GM12874 (cell line): Measurements from ENCODE around the gene EXD2.

Experiments
- TF ChIP-seq, protein P1 (sequence below): IDR thresholded peaks from 2 replicates; pipeline ENCODE4 v1.5.1; 2011; ENCODE audit warnings: low read depth, mild to moderate bottlenecking, control low read depth, low read length, moderate library complexity; ENCODE audit not compliant: insufficient read depth

EXD2 gene

GRCh38 chr14:69260190-69260860 is 69.0 kb downstream of the EXD2 start:
- TF ChIP-seq, protein P1, sequence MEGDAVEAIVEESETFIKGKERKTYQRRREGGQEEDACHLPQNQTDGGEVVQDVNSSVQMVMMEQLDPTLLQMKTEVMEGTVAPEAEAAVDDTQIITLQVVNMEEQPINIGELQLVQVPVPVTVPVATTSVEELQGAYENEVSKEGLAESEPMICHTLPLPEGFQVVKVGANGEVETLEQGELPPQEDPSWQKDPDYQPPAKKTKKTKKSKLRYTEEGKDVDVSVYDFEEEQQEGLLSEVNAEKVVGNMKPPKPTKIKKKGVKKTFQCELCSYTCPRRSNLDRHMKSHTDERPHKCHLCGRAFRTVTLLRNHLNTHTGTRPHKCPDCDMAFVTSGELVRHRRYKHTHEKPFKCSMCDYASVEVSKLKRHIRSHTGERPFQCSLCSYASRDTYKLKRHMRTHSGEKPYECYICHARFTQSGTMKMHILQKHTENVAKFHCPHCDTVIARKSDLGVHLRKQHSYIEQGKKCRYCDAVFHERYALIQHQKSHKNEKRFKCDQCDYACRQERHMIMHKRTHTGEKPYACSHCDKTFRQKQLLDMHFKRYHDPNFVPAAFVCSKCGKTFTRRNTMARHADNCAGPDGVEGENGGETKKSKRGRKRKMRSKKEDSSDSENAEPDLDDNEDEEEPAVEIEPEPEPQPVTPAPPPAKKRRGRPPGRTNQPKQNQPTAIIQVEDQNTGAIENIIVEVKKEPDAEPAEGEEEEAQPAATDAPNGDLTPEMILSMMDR: no peak

DNA sequence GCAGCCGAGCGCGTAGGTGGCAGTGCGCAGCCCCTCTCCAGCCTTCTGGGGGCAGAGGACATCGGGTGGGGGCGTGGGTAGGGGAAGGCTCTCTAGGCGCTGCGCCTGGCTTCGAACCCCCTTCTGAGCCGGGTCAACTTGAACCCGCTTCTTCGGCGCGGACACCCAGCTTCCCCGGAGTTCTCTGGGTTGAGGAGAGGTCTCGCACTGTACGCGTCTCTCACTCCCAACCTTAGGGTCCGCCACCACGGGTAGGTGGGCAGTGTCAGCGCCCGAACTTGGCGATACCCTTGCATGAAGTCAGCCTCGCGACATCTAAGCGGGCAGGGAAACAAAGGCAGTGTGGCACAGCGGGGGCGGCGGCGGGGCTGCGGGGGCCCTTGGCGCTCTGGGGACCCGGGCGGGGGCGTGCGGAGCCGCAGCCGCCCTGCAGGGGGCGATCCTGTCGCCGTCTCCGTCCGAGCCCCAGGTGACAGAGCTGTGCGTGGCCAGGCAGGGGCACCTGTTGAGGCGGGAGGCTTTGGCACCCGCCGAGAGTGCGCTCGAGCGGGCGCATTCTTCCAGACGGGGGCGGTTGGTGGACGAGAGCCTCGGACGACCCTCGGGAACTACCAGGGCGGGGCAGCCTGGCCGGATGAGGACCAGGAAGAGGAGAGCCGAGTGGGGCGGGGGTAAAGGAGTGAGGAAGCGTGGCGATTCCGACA is 69.7 kb downstream of the EXD2 start:
- TF ChIP-seq, protein P1: peak; percentile 87

GRCh38 chr14:69261761-69262331 is 70.5 kb downstream of the EXD2 start:
- TF ChIP-seq, protein P1: no peak

DNA sequence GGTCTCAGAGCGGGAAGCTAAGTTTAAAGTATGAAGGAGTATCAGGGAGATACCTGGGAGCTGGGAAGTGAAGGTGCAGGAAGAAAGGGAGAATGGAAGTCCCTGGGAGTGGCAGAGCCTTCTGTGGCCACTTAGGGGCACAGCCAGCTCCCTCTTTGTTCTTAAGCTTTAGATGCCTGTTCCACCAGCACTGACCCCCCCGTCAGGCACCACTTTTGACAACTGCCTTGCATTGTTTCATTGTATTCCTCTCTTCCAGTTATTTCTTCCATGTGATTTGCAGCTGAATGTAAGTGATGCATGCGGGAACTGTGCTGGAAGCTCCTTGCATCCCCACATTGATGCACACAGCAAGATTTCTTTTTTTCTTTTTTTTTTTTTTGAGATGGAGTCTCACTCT is 71.2 kb downstream of the EXD2 start:
- TF ChIP-seq, protein P1: no peak

- TF ChIP-seq, protein P1: no peak
Observed at GRCh38 chr14:69263364-69263763, 72.1 kb downstream of the EXD2 start.

DNA sequence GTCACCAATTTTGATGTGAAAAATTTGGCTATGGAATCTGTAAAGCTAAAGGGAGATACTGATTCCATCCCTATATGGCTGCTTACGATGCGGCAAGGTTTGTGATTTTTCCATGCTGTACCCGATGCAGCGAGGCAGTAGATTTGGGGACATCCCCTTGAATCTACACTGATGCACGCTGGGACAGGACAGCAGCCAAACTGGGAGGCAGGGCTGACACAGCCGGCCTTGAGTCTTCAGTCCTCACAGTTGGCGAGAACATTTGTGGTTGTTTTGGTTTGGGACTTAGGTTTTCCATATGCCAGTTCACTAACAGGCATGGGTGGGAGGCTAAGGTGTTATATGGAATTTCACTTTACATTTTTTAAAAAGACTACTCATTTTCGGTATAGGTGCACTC is 72.5 kb downstream of the EXD2 start:
- TF ChIP-seq, protein P1: no peak

GRCh38 chr14:69266572-69267345 is 75.5 kb downstream of the EXD2 start:
- TF ChIP-seq, protein P1: no peak
